ENCODE measurements around the gene SPEM3. TPM values are rescaled to one million over a fixed set of nuclear protein-coding genes. Genes with fewer than 3 reads are reported as not detected.

SPEM3 gene
- polyA plus RNA-seq, 3 donors = not detected

DNA sequence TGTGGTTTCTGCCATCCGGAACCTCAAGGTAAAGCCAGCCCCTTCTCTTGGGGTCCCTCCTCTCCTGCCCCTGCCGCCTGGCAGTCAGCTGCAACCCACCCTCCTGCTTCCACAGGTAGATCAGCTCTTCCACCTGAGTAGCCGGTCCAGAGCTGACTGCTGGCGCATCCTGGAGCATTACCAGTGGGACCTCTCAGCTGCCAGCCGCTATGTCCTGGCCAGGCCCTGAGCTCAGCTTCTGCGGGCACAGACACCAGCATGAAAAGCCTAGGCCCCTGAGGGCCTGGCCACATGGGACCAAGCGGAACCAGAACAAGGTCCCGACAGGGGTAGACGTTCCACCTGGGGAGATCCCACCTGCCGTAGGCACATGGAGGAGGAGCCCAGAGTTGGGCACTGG, 39.8 kb upstream of the SPEM3 start:
- Mint-ChIP-seq H3K36me3 (peaks cover 53 to 61% of the 10 kb centered on the region in 2 donors), H3K27ac (peak overlapping the region in 1 of 7 donors; percentile 69), H3K4me1 (peaks cover 14% of the 10 kb centered on the region), H3K27me3 (ENCODE audit: low read depth in 3 of 3) (peaks cover 8 to 19% (median 15%) of the 10 kb centered on the region in 3 donors), H3K4me3 (no peak overlapping the region), H3K9me3 (peaks cover 0 to 2% (median 0%) of the 10 kb centered on the region in 7 donors)
- Histone ChIP-seq H3K9ac (ENCODE audit: insufficient read depth, low read length, poor library complexity, severe bottlenecking) (no peak overlapping the region), H3K9me3 (replicated peaks in 1 of 2; ENCODE audit: control insufficient read depth in 1 of 2, insufficient read depth in 1 of 2, low read length in 2 of 2) (no peaks in the 10 kb centered on the region), H2AFZ (ENCODE audit: insufficient read depth, low read depth, low read length, poor library complexity, severe bottlenecking) (no peak overlapping the region), H3K27ac (ENCODE audit: low read depth in 1 of 2, low read length in 2 of 2) (no peak overlapping the region), H3K4me3 (replicated peaks in 1 of 3; ENCODE audit: low read depth in 2 of 3, low read length in 3 of 3) (no peak overlapping the region), H3K27me3 (ENCODE audit: control insufficient read depth in 2 of 2, insufficient read depth in 2 of 2, low read length in 2 of 2) (peaks cover 0 to 11% of the 10 kb centered on the region in 2 donors), H3K4me1 (ENCODE audit: control insufficient read depth in 1 of 2, insufficient read depth in 2 of 2, low read length in 2 of 2) (peaks cover 15 to 16% of the 10 kb centered on the region in 2 donors), H3K4me2 (replicated peaks; ENCODE audit: extremely low read depth, low read length, poor library complexity, severe bottlenecking) (no peak overlapping the region), H3K36me3 (replicated peaks in 1 of 2; ENCODE audit: control insufficient read depth in 1 of 2, insufficient read depth in 2 of 2, low read length in 2 of 2) (peaks cover 31 to 52% of the 10 kb centered on the region in 2 donors), H3K79me2 (ENCODE audit: insufficient read depth, low read length) (no peaks in the 10 kb centered on the region), H4K20me1 (ENCODE audit: insufficient read depth, low read length) (no peaks in the 10 kb centered on the region)
- no peak for DNase-seq
- intact Hi-C loops (cut with micrococcal nuclease) = loop anchor here in 1 of 2 donors (5.0 kb wide), 1 partner anchor 43 kb away; no protein-coding TSS in a partner anchor
- TF ChIP-seq, protein P1, sequence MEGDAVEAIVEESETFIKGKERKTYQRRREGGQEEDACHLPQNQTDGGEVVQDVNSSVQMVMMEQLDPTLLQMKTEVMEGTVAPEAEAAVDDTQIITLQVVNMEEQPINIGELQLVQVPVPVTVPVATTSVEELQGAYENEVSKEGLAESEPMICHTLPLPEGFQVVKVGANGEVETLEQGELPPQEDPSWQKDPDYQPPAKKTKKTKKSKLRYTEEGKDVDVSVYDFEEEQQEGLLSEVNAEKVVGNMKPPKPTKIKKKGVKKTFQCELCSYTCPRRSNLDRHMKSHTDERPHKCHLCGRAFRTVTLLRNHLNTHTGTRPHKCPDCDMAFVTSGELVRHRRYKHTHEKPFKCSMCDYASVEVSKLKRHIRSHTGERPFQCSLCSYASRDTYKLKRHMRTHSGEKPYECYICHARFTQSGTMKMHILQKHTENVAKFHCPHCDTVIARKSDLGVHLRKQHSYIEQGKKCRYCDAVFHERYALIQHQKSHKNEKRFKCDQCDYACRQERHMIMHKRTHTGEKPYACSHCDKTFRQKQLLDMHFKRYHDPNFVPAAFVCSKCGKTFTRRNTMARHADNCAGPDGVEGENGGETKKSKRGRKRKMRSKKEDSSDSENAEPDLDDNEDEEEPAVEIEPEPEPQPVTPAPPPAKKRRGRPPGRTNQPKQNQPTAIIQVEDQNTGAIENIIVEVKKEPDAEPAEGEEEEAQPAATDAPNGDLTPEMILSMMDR (IDR thresholded peaks at IDR 0.05) = no peak
- whole genome bisulfite sequencing (ENCODE audit: insufficient coverage) = 98% methylated on average over 9 of the region's 10 CpGs

DNA sequence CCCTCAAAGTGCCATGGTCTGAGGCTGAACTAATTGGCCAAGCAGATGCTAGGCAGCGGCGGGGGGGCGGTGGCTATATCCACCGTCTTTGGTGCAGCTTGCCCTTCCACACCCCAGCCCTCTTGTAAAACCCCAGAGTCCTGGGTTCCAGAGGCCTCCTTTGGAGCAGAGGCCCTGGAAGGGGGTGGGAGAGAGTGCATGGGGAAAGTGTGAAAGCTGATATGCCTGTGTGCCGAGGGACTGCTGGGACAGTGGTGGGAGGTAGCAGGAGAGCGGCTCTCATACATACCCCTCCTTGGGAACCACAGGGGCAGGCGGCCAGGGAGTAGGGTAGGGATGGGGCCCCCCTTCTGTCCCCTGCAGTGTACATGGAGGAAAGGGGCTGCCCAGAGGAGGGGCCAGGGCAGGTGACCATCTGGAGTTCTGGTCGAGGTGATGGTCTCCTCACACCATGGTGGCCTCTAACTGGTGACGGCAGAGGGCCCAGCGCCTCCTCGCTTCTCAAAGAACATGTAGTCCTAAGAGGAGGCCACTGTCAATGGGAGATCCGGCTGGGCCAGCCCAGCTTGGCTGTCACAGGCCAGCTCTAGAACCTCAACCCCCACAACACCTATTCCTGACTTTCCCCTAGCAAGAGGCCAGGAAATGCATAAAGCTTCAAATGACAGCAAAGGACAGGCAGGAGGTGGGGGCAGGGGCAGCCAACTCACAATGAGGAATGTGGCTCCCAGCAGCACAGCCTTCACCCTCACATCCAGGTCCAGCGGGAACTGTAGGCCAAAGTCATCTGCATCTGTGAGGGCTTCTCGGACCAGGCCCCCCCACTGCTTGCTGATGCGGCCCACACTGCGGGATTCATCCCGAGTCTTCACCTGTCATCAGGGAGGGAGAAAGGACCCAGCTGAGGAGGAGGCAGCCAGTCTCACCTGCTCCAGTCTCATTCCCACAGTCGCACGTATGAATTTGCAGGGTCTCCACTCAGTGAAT, 38.4 kb upstream of the SPEM3 start:
- TF ChIP-seq, protein P1 (IDR thresholded peaks at IDR 0.05) = no peak
- 93% methylated on average over 5 of the region's 19 CpGs for WGBS (ENCODE audit: insufficient coverage)
- Histone ChIP-seq H4K20me1 (ENCODE audit: insufficient read depth, low read length) (no peaks in the 10 kb centered on the region), H3K27ac (ENCODE audit: low read depth in 1 of 2, low read length in 2 of 2) (no peak overlapping the region), H3K9ac (ENCODE audit: insufficient read depth, low read length, poor library complexity, severe bottlenecking) (no peak overlapping the region), H3K36me3 (replicated peaks in 1 of 2; ENCODE audit: control insufficient read depth in 1 of 2, insufficient read depth in 2 of 2, low read length in 2 of 2) (peaks cover 31 to 52% of the 10 kb centered on the region in 2 donors), H3K4me3 (replicated peaks in 1 of 3; ENCODE audit: low read depth in 2 of 3, low read length in 3 of 3) (no peak overlapping the region), H3K27me3 (ENCODE audit: control insufficient read depth in 2 of 2, insufficient read depth in 2 of 2, low read length in 2 of 2) (peaks cover 0 to 2% of the 10 kb centered on the region in 2 donors), H3K9me3 (replicated peaks in 1 of 2; ENCODE audit: control insufficient read depth in 1 of 2, insufficient read depth in 1 of 2, low read length in 2 of 2) (no peaks in the 10 kb centered on the region), H2AFZ (ENCODE audit: insufficient read depth, low read depth, low read length, poor library complexity, severe bottlenecking) (no peak overlapping the region), H3K79me2 (ENCODE audit: insufficient read depth, low read length) (no peaks in the 10 kb centered on the region), H3K4me1 (ENCODE audit: control insufficient read depth in 1 of 2, insufficient read depth in 2 of 2, low read length in 2 of 2) (peaks cover 14 to 17% of the 10 kb centered on the region in 2 donors), H3K4me2 (replicated peaks; ENCODE audit: extremely low read depth, low read length, poor library complexity, severe bottlenecking) (no peak overlapping the region)
- intact Hi-C loops (cut with micrococcal nuclease) = loop anchor here in 1 of 2 donors (5.0 kb wide), 2 partner anchors 38 to 42 kb away; partner anchors contain the start of gene KCTD11
- DNase-seq = no peak
- Mint-ChIP-seq H3K27ac (no peak overlapping the region), H3K27me3 (ENCODE audit: low read depth in 3 of 3) (peaks cover 0 to 5% (median 2%) of the 10 kb centered on the region in 3 donors), H3K9me3 (peaks cover 0 to 2% (median 0%) of the 10 kb centered on the region in 7 donors), H3K4me3 (no peak overlapping the region), H3K4me1 (peaks cover 14% of the 10 kb centered on the region), H3K36me3 (peaks cover 52 to 61% of the 10 kb centered on the region in 2 donors)
